HEK293T (cell line): ENCODE results near the gene VSX1.

Experiments used
- CTCF ChIA-PET: fragments of 350-600 bp; formaldehyde crosslinking; extraction: SDS; loops from one replicate; lab custom pipeline; 2021; ENCODE audit warnings: antibody characterized with exemption, inconsistent platforms; lab: Yijun Ruan, JAX
- POLR2A ChIA-PET: fragments of 350-600 bp; formaldehyde crosslinking; extraction: SDS; loops from one replicate; lab custom pipeline; 2020; ENCODE audit warnings: antibody characterized with exemption, inconsistent platforms; lab: Yijun Ruan, JAX
- DNase-seq: peaks from one replicate; pipeline ENCODE4 v3.0.0; 2012; ENCODE audit warnings: mixed read lengths; ENCODE audit errors: extremely low spot score
- ARNT ChIP-seq: fragments of 450-650 bp; IDR thresholded peaks from 2 replicates; pipeline ENCODE4 v1.6.1; 2017; ENCODE audit warnings: mild to moderate bottlenecking
- BHLHE40 ChIP-seq: fragments of 450-650 bp; IDR thresholded peaks from 2 replicates; pipeline ENCODE4 v1.6.1; 2016; ENCODE audit warnings: mild to moderate bottlenecking, moderate library complexity, borderline replicate concordance
- CTBP1 ChIP-seq: fragments of 450-650 bp; IDR thresholded peaks from 2 replicates; pipeline ENCODE4 v1.6.1; 2016; ENCODE audit warnings: borderline replicate concordance
- ELF4 ChIP-seq: fragments of 450-650 bp; IDR thresholded peaks from 2 replicates; pipeline ENCODE4 v1.6.1; 2017; ENCODE audit warnings: antibody characterized with exemption
- FOXA1 ChIP-seq: fragments of 450-650 bp; IDR thresholded peaks from 2 replicates; pipeline ENCODE4 v1.6.1; 2016; ENCODE audit warnings: mild to moderate bottlenecking
- FOXK2 ChIP-seq: fragments of 450-650 bp; IDR thresholded peaks from 2 replicates; pipeline ENCODE4 v1.6.1; 2016; ENCODE audit warnings: mild to moderate bottlenecking
- FOXM1 ChIP-seq: fragments of 450-650 bp; IDR thresholded peaks from 2 replicates; pipeline ENCODE4 v1.6.1; 2017; ENCODE audit warnings: mild to moderate bottlenecking, borderline replicate concordance
- L3MBTL2 ChIP-seq: fragments of 450-650 bp; conservative IDR thresholded peaks from 2 replicates; pipeline ENCODE4 v1.6.1; 2016; ENCODE audit warnings: mild to moderate bottlenecking
- LEF1 ChIP-seq: fragments of 450-650 bp; IDR thresholded peaks from 2 replicates; pipeline ENCODE4 v1.6.1; 2017; ENCODE audit warnings: mild to moderate bottlenecking, borderline replicate concordance
- NFRKB ChIP-seq: fragments of 450-650 bp; IDR thresholded peaks from 2 replicates; pipeline ENCODE4 v1.6.1; 2016; ENCODE audit warnings: mild to moderate bottlenecking, moderate library complexity
- PKNOX1 ChIP-seq: fragments of 450-650 bp; IDR thresholded peaks from 2 replicates; pipeline ENCODE4 v1.6.1; 2016
- SP1 ChIP-seq: fragments of 450-650 bp; IDR thresholded peaks from 2 replicates; pipeline ENCODE4 v1.6.1; 2017
- SUZ12 ChIP-seq: fragments of 450-650 bp; IDR thresholded peaks from 2 replicates; pipeline ENCODE4 v1.6.1; 2016; ENCODE audit warnings: mild to moderate bottlenecking
- TARDBP ChIP-seq: fragments of 450-650 bp; IDR thresholded peaks from 2 replicates; pipeline ENCODE4 v1.6.1; 2016
- ZNF384 ChIP-seq: fragments of 450-650 bp; IDR thresholded peaks from 2 replicates; pipeline ENCODE4 v1.6.1; 2016

Gene VSX1

GRCh38 chr20:25038103-25038410 is 43.9 kb downstream of the VSX1 start:
- no peak for DNase-seq
- POLR2A ChIA-PET = no interaction called here
- TF ChIP-seq ARNT (no peak), SUZ12 (no peak)
- CTCF ChIA-PET = no interaction called here

GRCh38 chr20:25037288-25038102 is 44.4 kb downstream of the VSX1 start:
- ChIA-PET CTCF (no interaction called here), POLR2A (no interaction called here)
- TF ChIP-seq SP1 = no peak
- DNase-seq = no peak

GRCh38 chr20:25036331-25036936 is 45.5 kb downstream of the VSX1 start:
- ChIA-PET CTCF (no interaction called here), POLR2A (no interaction called here)
- TF ChIP-seq ARNT (no peak), ZNF384 (no peak), PKNOX1 (no peak), L3MBTL2 (no peak), NFRKB (no peak), FOXK2 (no peak), TARDBP (no peak), FOXA1 (no peak), BHLHE40 (no peak)
- DNase-seq = no peak

- no peak for DNase-seq
- ChIA-PET CTCF (no interaction called here), POLR2A (no interaction called here)
- no peak for TF ChIP-seq BHLHE40
Observed at GRCh38 chr20:25035921-25036320, 46.0 kb downstream of the VSX1 start.

- ChIA-PET POLR2A (no interaction called here), CTCF (interaction anchor here (1.9 kb wide), 1 partner anchor 10 kb away, joined by 4 read pairs; no protein-coding TSS in a partner anchor)
- TF ChIP-seq TARDBP = no peak
- no peak for TF ChIP-seq SP1
- no peak for TF ChIP-seq FOXK2
- TF ChIP-seq FOXM1 = no peak
- TF ChIP-seq ELF4 = no peak
- TF ChIP-seq PKNOX1 = no peak
- TF ChIP-seq CTBP1 = no peak
- TF ChIP-seq L3MBTL2 = no peak
- TF ChIP-seq BHLHE40 = no peak
- TF ChIP-seq SUZ12 = no peak
- no peak for DNase-seq
Observed at GRCh38 chr20:25033924-25034300, 48.0 kb downstream of the VSX1 start.

- no peak for DNase-seq
- ChIA-PET CTCF (interaction anchor here (1.9 kb wide), 1 partner anchor 10 kb away, joined by 4 read pairs; no protein-coding TSS in a partner anchor), POLR2A (no interaction called here)
- TF ChIP-seq ARNT (no peak), ZNF384 (no peak), NFRKB (no peak), FOXA1 (no peak), LEF1 (no peak), ELF4 (no peak), CTBP1 (no peak), PKNOX1 (no peak)
Observed at GRCh38 chr20:25033265-25033923, 48.5 kb downstream of the VSX1 start.

GRCh38 chr20:25032478-25033264 is 49.3 kb downstream of the VSX1 start:
- no peak for DNase-seq
- POLR2A ChIA-PET = no interaction called here
- no peak for TF ChIP-seq LEF1
- no peak for TF ChIP-seq SP1
- no peak for TF ChIP-seq FOXA1
- no peak for TF ChIP-seq CTBP1
- TF ChIP-seq FOXM1 = no peak
- TF ChIP-seq BHLHE40 = no peak
- TF ChIP-seq ZNF384 = no peak
- no peak for TF ChIP-seq SUZ12
- TF ChIP-seq NFRKB = no peak
- TF ChIP-seq ARNT = no peak
- CTCF ChIA-PET = interaction anchor here (1.9 kb wide), 1 partner anchor 9 kb away, joined by 4 read pairs; no protein-coding TSS in a partner anchor
